HepG2 (cell line): Measurements from ENCODE around the gene MRPL51. TPM values are rescaled to one million over a fixed set of nuclear protein-coding genes. Genes with fewer than 3 reads are reported as not detected.

Experiments
- ARID3A ChIP-seq: IDR thresholded peaks from 2 replicates; pipeline ENCODE4 v1.6.1; 2012; ENCODE audit warnings: low read depth, low read length, improper control_type of control experiment
- DZIP1 ChIP-seq: sonication (generic); formaldehyde crosslinking; IDR thresholded peaks from 2 replicates; pipeline ENCODE4 v1.5.0; 2020; ENCODE audit warnings: mild to moderate bottlenecking, missing genetic modification reagents
- FOXA3 ChIP-seq: IDR thresholded peaks from 2 replicates; pipeline ENCODE4 v1.6.1; 2016; ENCODE audit warnings: missing genetic modification reagents, missing compliant biosample characterization
- JUND ChIP-seq: sonication (generic); formaldehyde crosslinking; IDR thresholded peaks from 2 replicates; pipeline ENCODE4 v1.8.0; 2022; ENCODE audit warnings: mild to moderate bottlenecking, missing genetic modification reagents
- MED8 ChIP-seq: sonication (generic); formaldehyde crosslinking; IDR thresholded peaks from 2 replicates; pipeline ENCODE4 v1.8.1; 2023; ENCODE audit warnings: mild to moderate bottlenecking, missing genetic modification reagents; ENCODE audit not compliant: insufficient replicate concordance
- POLR2A ChIP-seq, 2 experiments: IDR thresholded peaks; 2 replicates each; pipeline ENCODE4 v1.6.1; 2011; ENCODE audit warnings: low read depth in 2 of 2, low read length in 2 of 2, mild to moderate bottlenecking in 1 of 2, moderate library complexity in 1 of 2; ENCODE audit not compliant: insufficient read depth in 1 of 2
- RBM39 ChIP-seq: fragments of 200-400 bp; formaldehyde crosslinking; IDR thresholded peaks from one replicate; pipeline ENCODE4 v1.6.1; 2018; ENCODE audit warnings: antibody characterized with exemption, mild to moderate bottlenecking, low read depth, low read length; ENCODE audit not compliant: poor library complexity, severe bottlenecking
- SMAD3 ChIP-seq: sonication (generic); formaldehyde crosslinking; IDR thresholded peaks from 2 replicates; pipeline ENCODE4 v1.4.0; 2020; ENCODE audit warnings: missing genetic modification reagents
- SMARCE1 ChIP-seq: fragments of 450-650 bp; IDR thresholded peaks from 2 replicates; pipeline ENCODE4 v1.6.1; 2017; ENCODE audit warnings: borderline replicate concordance
- STAT5B ChIP-seq: sonication (generic); formaldehyde crosslinking; IDR thresholded peaks from 2 replicates; pipeline ENCODE4 v1.4.0; 2020; ENCODE audit warnings: missing genetic modification reagents
- WIZ ChIP-seq: sonication (generic); formaldehyde crosslinking; IDR thresholded peaks from 2 replicates; pipeline ENCODE4 v1.5.1; 2020; ENCODE audit warnings: mild to moderate bottlenecking, missing genetic modification reagents
- ZNF136 ChIP-seq: sonication (generic); formaldehyde crosslinking; IDR thresholded peaks from 2 replicates; pipeline ENCODE4 v1.8.1; 2022; ENCODE audit warnings: low read depth, mild to moderate bottlenecking, moderate library complexity, missing genetic modification reagents
- ZNF333 ChIP-seq: sonication (generic); formaldehyde crosslinking; IDR thresholded peaks from 2 replicates; pipeline ENCODE4 v1.4.0; 2020; ENCODE audit warnings: mild to moderate bottlenecking, missing genetic modification reagents, borderline replicate concordance
- ZNF510 ChIP-seq: sonication (generic); formaldehyde crosslinking; IDR thresholded peaks from 2 replicates; pipeline ENCODE4 v1.4.0; 2020; ENCODE audit warnings: low read depth, mild to moderate bottlenecking, missing genetic modification reagents
- ZNF670 ChIP-seq: sonication (generic); formaldehyde crosslinking; IDR thresholded peaks from 2 replicates; pipeline ENCODE4 v1.8.0; 2022; ENCODE audit warnings: mild to moderate bottlenecking, missing genetic modification reagents, borderline replicate concordance
- ZNF672 ChIP-seq: sonication (generic); formaldehyde crosslinking; IDR thresholded peaks from 2 replicates; pipeline ENCODE4 v1.8.1; 2022; ENCODE audit warnings: missing genetic modification reagents
- ZNF674 ChIP-seq: sonication (generic); formaldehyde crosslinking; IDR thresholded peaks from 2 replicates; pipeline ENCODE4 v1.5.0; 2020; ENCODE audit warnings: low read depth, mild to moderate bottlenecking, missing genetic modification reagents
- ZNF766 ChIP-seq: sonication (generic); formaldehyde crosslinking; IDR thresholded peaks from 2 replicates; pipeline ENCODE4 v1.5.0; 2020; ENCODE audit warnings: missing genetic modification reagents, borderline replicate concordance
- polyA plus RNA-seq, 8 experiments: library from polyadenylated mRNA; depleted of rRNA in 3 of 8; stranded (reverse) in 7 of 8; unstranded in 1 of 8; fragments of >200 nt; fragmentation: Illumina TruSeq in 4 of 8; extraction: Trizol in 4 of 8; gene quantifications; 2 replicates each; pipeline versions ENCODE4 v1.2.1 to v1.2.3, GENCODE V29; 2011 to 2016; ENCODE audit warnings: low read depth in 4 of 8, missing spikeins in 1 of 8, mixed read lengths in 1 of 8; ENCODE audit not compliant: insufficient read depth in 1 of 8
- total RNA-seq, 5 experiments: library from RNA; depleted of rRNA; stranded (reverse); fragments of >200 nt; fragmentation: Illumina TruSeq; extraction: Trizol; gene quantifications; 2 replicates each; pipeline ENCODE4 v1.2.3, GENCODE V29; 2016; ENCODE audit warnings: low read depth in 1 of 5
- TF ChIP-seq, protein P1 (sequence below): sonication (generic); formaldehyde crosslinking; IDR thresholded peaks from 2 replicates; pipeline ENCODE4 v1.4.0; 2020; ENCODE audit warnings: missing genetic modification reagents
- TF ChIP-seq, protein P2 (sequence below): sonication (generic); formaldehyde crosslinking; IDR thresholded peaks from 2 replicates; pipeline ENCODE4 v1.5.0; 2020; ENCODE audit warnings: missing genetic modification reagents
- TF ChIP-seq, protein P3 (sequence below): IDR thresholded peaks from 2 replicates; pipeline ENCODE4 v1.6.1; 2016

Gene MRPL51
- total and polyA plus RNA-seq, 2 of the 13 experiments (the other 11 are each of a cell fraction or from before 2014, with no cell fraction given) = 64.8 to 278 TPM

DNA sequence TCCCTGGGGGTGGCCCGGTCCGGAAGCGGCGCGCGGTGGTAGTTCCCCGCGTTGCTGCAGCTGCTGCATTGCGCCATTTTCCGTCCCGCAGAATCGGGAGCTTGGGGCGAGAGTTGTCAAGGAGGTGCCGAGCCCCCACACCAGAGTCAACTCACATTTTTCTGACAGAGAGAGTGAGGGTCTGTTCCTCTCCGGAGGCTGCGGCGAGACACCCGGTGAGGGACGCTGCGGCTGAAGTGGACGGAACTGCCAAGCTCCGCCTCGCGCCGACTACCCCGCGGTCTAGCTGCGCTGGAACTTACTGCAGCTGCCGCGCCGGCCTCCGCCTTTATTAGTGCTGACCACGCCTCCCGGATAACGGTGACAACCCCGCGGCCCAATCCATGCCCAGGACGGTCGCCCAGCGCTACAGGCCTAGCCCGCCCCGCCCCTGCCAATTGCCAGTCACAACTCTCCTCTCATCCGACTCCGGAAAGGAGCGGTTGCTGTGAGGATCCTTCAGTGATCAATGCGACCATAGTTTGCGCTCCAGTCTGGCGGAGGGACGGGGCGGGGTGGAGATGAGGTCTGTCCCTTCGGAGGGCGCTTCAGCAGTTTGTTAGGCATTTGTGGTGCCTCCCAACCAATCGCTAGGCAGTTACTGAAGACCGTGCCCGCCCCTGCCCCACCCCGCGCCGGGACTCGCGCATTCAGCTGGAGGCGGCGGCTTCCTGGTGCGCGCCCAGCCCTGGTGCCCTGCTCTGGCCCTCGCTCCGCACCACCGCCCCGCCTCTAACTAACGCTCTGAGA, 22.5 kb downstream of the MRPL51 start, which contains the start of gene VAMP1 (continued):
- TF ChIP-seq, protein P1, sequence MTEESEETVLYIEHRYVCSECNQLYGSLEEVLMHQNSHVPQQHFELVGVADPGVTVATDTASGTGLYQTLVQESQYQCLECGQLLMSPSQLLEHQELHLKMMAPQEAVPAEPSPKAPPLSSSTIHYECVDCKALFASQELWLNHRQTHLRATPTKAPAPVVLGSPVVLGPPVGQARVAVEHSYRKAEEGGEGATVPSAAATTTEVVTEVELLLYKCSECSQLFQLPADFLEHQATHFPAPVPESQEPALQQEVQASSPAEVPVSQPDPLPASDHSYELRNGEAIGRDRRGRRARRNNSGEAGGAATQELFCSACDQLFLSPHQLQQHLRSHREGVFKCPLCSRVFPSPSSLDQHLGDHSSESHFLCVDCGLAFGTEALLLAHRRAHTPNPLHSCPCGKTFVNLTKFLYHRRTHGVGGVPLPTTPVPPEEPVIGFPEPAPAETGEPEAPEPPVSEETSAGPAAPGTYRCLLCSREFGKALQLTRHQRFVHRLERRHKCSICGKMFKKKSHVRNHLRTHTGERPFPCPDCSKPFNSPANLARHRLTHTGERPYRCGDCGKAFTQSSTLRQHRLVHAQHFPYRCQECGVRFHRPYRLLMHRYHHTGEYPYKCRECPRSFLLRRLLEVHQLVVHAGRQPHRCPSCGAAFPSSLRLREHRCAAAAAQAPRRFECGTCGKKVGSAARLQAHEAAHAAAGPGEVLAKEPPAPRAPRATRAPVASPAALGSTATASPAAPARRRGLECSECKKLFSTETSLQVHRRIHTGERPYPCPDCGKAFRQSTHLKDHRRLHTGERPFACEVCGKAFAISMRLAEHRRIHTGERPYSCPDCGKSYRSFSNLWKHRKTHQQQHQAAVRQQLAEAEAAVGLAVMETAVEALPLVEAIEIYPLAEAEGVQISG (CRISPR knock-in tag) = peak; percentile 65
- TF ChIP-seq, protein P2, sequence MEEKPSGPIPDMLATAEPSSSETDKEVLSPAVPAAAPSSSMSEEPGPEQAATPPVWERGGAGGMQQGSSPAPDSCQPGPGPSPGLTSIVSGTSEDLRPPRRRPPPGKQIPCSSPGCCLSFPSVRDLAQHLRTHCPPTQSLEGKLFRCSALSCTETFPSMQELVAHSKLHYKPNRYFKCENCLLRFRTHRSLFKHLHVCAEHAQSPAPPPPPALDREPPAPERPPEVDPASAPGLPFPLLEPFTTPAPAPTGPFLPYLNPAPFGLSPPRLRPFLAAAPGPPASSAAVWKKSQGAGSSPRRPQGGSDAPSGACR = peak; percentile 76; the same call in 1 of the 2 replicates
- TF ChIP-seq ZNF136 (CRISPR knock-in tag) (0 out of 2 replicates have a peak, but pooled peaks have one; percentile 32), ARID3A (no peak), STAT5B (CRISPR knock-in tag) (0 out of 2 replicates have a peak, but pooled peaks have one; percentile 71), RBM39 (peak; percentile 91), SMARCE1 (no peak), ZNF672 (CRISPR knock-in tag) (no peak; the same call in 1 of the 2 replicates), ZNF674 (no peak), WIZ (CRISPR knock-in tag) (no peak), ZNF766 (CRISPR knock-in tag) (no peak; the same call in 1 of the 2 replicates), ZNF670 (peak; percentile 66; the same call in 1 of the 2 replicates), ZNF333 (CRISPR knock-in tag) (no peak), SMAD3 (CRISPR knock-in tag) (no peak), JUND (CRISPR knock-in tag) (0 out of 2 replicates have a peak, but pooled peaks have one; percentile 48), ZNF510 (CRISPR knock-in tag) (no peak), FOXA3 (CRISPR knock-in tag) (peak; percentile 49; the same call in 1 of the 2 replicates), MED8 (CRISPR knock-in tag) (peak; percentile 75), DZIP1 (CRISPR knock-in tag) (no peak), POLR2A (IDR thresholded peaks at IDR 0.05; ENCODE audit: insufficient read depth in 1 of 2, low read depth in 2 of 2, low read length in 2 of 2) (peak; percentile 99 to 100)
- TF ChIP-seq, protein P3, sequence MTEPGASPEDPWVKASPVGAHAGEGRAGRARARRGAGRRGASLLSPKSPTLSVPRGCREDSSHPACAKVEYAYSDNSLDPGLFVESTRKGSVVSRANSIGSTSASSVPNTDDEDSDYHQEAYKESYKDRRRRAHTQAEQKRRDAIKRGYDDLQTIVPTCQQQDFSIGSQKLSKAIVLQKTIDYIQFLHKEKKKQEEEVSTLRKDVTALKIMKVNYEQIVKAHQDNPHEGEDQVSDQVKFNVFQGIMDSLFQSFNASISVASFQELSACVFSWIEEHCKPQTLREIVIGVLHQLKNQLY (CRISPR knock-in tag) = no peak; the same call in none of the 2 replicates
